HepG2 (cell line): Measurements from ENCODE around the gene CER1. TPM values are rescaled to one million over a fixed set of nuclear protein-coding genes. Genes with fewer than 3 reads are reported as not detected.

Experiments
- HCFC1 ChIP-seq: fragments of 150-350 bp; IDR thresholded peaks from 2 replicates; pipeline ENCODE4 v1.6.1; 2014; ENCODE audit warnings: low read depth, low read length
- MTF2 ChIP-seq: sonication (generic); formaldehyde crosslinking; IDR thresholded peaks from 2 replicates; pipeline ENCODE4 v1.5.0; 2020; ENCODE audit warnings: missing genetic modification reagents, borderline replicate concordance
- NFYC ChIP-seq: IDR thresholded peaks from 2 replicates; pipeline ENCODE4 v1.6.1; 2016; ENCODE audit warnings: missing genetic modification reagents, missing compliant biosample characterization
- NRL ChIP-seq: sonication (generic); formaldehyde crosslinking; IDR thresholded peaks from 2 replicates; pipeline ENCODE4 v1.5.0; 2020; ENCODE audit warnings: missing genetic modification reagents, mild to moderate bottlenecking, moderate library complexity, borderline replicate concordance
- POLR2A ChIP-seq, 2 experiments: IDR thresholded peaks; 2 replicates each; pipeline ENCODE4 v1.6.1; 2011; ENCODE audit warnings: low read depth in 2 of 2, low read length in 2 of 2, mild to moderate bottlenecking in 1 of 2, moderate library complexity in 1 of 2; ENCODE audit not compliant: insufficient read depth in 1 of 2
- SP2 ChIP-seq: sonication (generic); formaldehyde crosslinking; IDR thresholded peaks from 2 replicates; pipeline ENCODE4 v1.5.1; 2020; ENCODE audit warnings: mild to moderate bottlenecking, missing genetic modification reagents
- STAT5B ChIP-seq: sonication (generic); formaldehyde crosslinking; IDR thresholded peaks from 2 replicates; pipeline ENCODE4 v1.4.0; 2020; ENCODE audit warnings: missing genetic modification reagents
- TP53 ChIP-seq: sonication (generic); formaldehyde crosslinking; conservative IDR thresholded peaks from 2 replicates; pipeline ENCODE4 v1.4.0; 2020; ENCODE audit warnings: missing genetic modification reagents
- ZBTB3 ChIP-seq: sonication (generic); formaldehyde crosslinking; IDR thresholded peaks from 2 replicates; pipeline ENCODE4 v1.4.0; 2020; ENCODE audit warnings: low read depth, mild to moderate bottlenecking, moderate library complexity, missing genetic modification reagents, borderline replicate concordance
- ZBTB7B ChIP-seq: sonication (generic); formaldehyde crosslinking; IDR thresholded peaks from 2 replicates; pipeline ENCODE4 v1.4.0; 2020; ENCODE audit warnings: missing genetic modification reagents
- ZNF549 ChIP-seq: sonication (generic); formaldehyde crosslinking; IDR thresholded peaks from 2 replicates; pipeline ENCODE4 v1.5.0; 2020; ENCODE audit warnings: missing genetic modification reagents
- ZNF572 ChIP-seq: sonication (generic); formaldehyde crosslinking; IDR thresholded peaks from 2 replicates; pipeline ENCODE4 v1.5.1; 2020; ENCODE audit warnings: mild to moderate bottlenecking, missing genetic modification reagents
- ZSCAN9 ChIP-seq: IDR thresholded peaks from 2 replicates; pipeline ENCODE4 v1.6.1; 2016; ENCODE audit warnings: borderline replicate concordance
- polyA plus RNA-seq, 8 experiments: library from polyadenylated mRNA; depleted of rRNA in 3 of 8; stranded (reverse) in 7 of 8; unstranded in 1 of 8; fragments of >200 nt; fragmentation: Illumina TruSeq in 4 of 8; extraction: Trizol in 4 of 8; gene quantifications; 2 replicates each; pipeline versions ENCODE4 v1.2.1 to v1.2.3, GENCODE V29; 2011 to 2016; ENCODE audit warnings: low read depth in 4 of 8, missing spikeins in 1 of 8, mixed read lengths in 1 of 8; ENCODE audit not compliant: insufficient read depth in 1 of 8
- total RNA-seq, 5 experiments: library from RNA; depleted of rRNA; stranded (reverse); fragments of >200 nt; fragmentation: Illumina TruSeq; extraction: Trizol; gene quantifications; 2 replicates each; pipeline ENCODE4 v1.2.3, GENCODE V29; 2016; ENCODE audit warnings: low read depth in 1 of 5
- TF ChIP-seq, protein P1 (sequence below): sonication (generic); formaldehyde crosslinking; IDR thresholded peaks from 2 replicates; pipeline ENCODE4 v1.8.1; 2023; ENCODE audit warnings: mild to moderate bottlenecking, missing genetic modification reagents
- TF ChIP-seq, protein P2 (sequence below): sonication (generic); formaldehyde crosslinking; IDR thresholded peaks from 2 replicates; pipeline ENCODE4 v1.5.0; 2020; ENCODE audit warnings: missing genetic modification reagents, mild to moderate bottlenecking, borderline replicate concordance
- TF ChIP-seq, protein P3 (sequence below), 2 experiments: sonication (generic) in 1 of 2; formaldehyde crosslinking in 1 of 2; IDR thresholded peaks; 2 replicates each; pipeline versions ENCODE4 v1.6.1 to v1.9.0; 2014 to 2022; ENCODE audit warnings: antibody characterized with exemption in 1 of 2, borderline replicate concordance in 1 of 2, inconsistent platforms in 1 of 2, low read depth in 1 of 2, missing genetic modification reagents in 1 of 2
- TF ChIP-seq, protein P4 (sequence below): sonication (generic); formaldehyde crosslinking; IDR thresholded peaks from 2 replicates; pipeline ENCODE4 v1.5.0; 2020; ENCODE audit warnings: mild to moderate bottlenecking, missing genetic modification reagents, borderline replicate concordance

Gene CER1
- total and polyA plus RNA-seq, 2 of the 13 experiments (the other 11 are each of a cell fraction or from before 2014, with no cell fraction given): 0.18 TPM; not detected in 1

DNA sequence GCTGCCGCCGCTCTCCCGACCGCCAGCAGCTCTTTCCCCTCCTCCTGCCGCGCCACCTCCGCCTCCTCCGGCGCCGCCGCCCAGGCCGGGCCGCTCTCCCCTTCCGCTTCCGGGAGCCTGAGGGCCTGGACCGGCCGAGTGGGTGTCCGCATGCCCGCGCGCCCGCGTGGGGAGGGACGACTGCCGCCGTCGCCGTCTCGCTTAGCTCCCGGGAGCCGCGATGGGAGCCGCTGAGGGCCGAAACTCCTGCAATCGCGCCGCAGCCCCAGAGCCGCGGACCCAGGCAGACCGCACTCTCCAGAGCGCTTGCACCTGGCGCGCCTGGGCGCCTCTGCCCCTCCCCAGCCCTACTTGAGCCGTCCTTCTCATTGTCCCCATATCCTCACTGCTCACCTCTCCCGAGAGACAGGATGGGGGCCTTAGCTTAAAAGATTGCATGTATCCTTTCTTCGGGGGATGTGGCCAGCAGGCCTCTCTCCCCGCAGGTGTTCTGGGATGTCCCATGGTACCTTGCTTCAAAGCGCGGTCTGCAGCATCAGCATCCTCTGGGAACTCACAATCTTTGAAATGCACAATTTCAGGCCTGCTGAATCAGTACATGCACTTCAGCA lies 29.2 kb downstream of the CER1 start, which contains the start of gene ZDHHC21 (continued):
- TF ChIP-seq TP53: no peak
- no peak for TF ChIP-seq ZBTB7B
- TF ChIP-seq ZSCAN9 (CRISPR knock-in tag): no peak
- TF ChIP-seq, protein P1, sequence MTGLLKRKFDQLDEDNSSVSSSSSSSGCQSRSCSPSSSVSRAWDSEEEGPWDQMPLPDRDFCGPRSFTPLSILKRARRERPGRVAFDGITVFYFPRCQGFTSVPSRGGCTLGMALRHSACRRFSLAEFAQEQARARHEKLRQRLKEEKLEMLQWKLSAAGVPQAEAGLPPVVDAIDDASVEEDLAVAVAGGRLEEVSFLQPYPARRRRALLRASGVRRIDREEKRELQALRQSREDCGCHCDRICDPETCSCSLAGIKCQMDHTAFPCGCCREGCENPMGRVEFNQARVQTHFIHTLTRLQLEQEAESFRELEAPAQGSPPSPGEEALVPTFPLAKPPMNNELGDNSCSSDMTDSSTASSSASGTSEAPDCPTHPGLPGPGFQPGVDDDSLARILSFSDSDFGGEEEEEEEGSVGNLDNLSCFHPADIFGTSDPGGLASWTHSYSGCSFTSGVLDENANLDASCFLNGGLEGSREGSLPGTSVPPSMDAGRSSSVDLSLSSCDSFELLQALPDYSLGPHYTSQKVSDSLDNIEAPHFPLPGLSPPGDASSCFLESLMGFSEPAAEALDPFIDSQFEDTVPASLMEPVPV (CRISPR knock-in tag): peak; percentile 62; the same call in 1 of the 2 replicates
- TF ChIP-seq POLR2A (IDR thresholded peaks at IDR 0.05; ENCODE audit: insufficient read depth in 1 of 2, low read depth in 2 of 2, low read length in 2 of 2): peak in 1 of 2 experiments; percentile 85; a peak in 3 of 4 replicates
- peak; percentile 82; the same call in 1 of the 2 replicates for TF ChIP-seq MTF2 (CRISPR knock-in tag)
- TF ChIP-seq HCFC1: no peak
- TF ChIP-seq, protein P2, sequence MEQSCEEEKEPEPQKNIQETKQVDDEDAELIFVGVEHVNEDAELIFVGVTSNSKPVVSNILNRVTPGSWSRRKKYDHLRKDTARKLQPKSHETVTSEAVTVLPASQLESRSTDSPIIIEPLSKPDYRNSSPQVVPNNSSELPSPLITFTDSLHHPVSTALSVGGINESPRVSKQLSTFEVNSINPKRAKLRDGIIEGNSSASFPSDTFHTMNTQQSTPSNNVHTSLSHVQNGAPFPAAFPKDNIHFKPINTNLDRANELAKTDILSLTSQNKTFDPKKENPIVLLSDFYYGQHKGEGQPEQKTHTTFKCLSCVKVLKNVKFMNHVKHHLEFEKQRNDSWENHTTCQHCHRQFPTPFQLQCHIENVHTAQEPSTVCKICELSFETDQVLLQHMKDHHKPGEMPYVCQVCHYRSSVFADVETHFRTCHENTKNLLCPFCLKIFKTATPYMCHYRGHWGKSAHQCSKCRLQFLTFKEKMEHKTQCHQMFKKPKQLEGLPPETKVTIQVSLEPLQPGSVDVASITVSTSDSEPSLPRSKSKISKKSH (CRISPR knock-in tag): peak; percentile 86
- TF ChIP-seq ZNF572: peak; percentile 32; the same call in 1 of the 2 replicates
- no peak for TF ChIP-seq NFYC (CRISPR knock-in tag)
- TF ChIP-seq ZNF549 (CRISPR knock-in tag): no peak
- TF ChIP-seq, protein P3, sequence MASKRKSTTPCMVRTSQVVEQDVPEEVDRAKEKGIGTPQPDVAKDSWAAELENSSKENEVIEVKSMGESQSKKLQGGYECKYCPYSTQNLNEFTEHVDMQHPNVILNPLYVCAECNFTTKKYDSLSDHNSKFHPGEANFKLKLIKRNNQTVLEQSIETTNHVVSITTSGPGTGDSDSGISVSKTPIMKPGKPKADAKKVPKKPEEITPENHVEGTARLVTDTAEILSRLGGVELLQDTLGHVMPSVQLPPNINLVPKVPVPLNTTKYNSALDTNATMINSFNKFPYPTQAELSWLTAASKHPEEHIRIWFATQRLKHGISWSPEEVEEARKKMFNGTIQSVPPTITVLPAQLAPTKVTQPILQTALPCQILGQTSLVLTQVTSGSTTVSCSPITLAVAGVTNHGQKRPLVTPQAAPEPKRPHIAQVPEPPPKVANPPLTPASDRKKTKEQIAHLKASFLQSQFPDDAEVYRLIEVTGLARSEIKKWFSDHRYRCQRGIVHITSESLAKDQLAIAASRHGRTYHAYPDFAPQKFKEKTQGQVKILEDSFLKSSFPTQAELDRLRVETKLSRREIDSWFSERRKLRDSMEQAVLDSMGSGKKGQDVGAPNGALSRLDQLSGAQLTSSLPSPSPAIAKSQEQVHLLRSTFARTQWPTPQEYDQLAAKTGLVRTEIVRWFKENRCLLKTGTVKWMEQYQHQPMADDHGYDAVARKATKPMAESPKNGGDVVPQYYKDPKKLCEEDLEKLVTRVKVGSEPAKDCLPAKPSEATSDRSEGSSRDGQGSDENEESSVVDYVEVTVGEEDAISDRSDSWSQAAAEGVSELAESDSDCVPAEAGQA (IDR thresholded peaks at IDR 0.05; ENCODE audit: low read depth): no peak
- TF ChIP-seq, protein P3 (CRISPR knock-in tag; IDR thresholded peaks at IDR 0.05; ENCODE audit: borderline replicate concordance): no peak
- no peak for TF ChIP-seq ZBTB3 (CRISPR knock-in tag)
- TF ChIP-seq, protein P4, sequence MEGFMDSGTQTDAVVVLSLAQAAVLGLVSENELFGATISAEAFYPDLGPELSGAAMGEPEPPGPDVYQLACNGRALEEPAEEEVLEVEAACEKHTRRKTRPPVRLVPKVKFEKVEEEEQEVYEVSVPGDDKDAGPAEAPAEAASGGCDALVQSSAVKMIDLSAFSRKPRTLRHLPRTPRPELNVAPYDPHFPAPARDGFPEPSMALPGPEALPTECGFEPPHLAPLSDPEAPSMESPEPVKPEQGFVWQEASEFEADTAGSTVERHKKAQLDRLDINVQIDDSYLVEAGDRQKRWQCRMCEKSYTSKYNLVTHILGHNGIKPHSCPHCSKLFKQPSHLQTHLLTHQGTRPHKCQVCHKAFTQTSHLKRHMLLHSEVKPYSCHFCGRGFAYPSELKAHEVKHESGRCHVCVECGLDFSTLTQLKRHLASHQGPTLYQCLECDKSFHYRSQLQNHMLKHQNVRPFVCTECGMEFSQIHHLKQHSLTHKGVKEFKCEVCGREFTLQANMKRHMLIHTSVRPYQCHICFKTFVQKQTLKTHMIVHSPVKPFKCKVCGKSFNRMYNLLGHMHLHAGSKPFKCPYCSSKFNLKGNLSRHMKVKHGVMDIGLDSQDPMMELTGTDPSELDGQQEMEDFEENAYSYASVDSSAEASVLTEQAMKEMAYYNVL: no peak
- no peak for TF ChIP-seq STAT5B (CRISPR knock-in tag)
- peak; percentile 65 for TF ChIP-seq SP2 (CRISPR knock-in tag)
- peak; percentile 82; the same call in 1 of the 2 replicates for TF ChIP-seq NRL (CRISPR knock-in tag)
